Bronchial epithelial cell (primary cell): ENCODE measurements around the gene MCAM. TPM values are rescaled to one million over a fixed set of nuclear protein-coding genes. Genes with fewer than 3 reads are reported as not detected.
A peak's percentile ranks its signal among the peaks of the same experiment; 100 is the strongest.

ENCODE experiments used
- DNase-seq: peaks from one replicate; pipeline ENCODE4 v3.0.0-alpha.2; 2010; ENCODE audit warnings: low read depth
- FAIRE-seq: peaks from 2 replicates; lab custom pipeline; 2011; peaks lifted over from hg19 to GRCh38; lab: Jason Lieb, UNC
- H3K27me3 ChIP-seq: 2 replicates; pipeline ENCODE4 v1.5.1; 2011; ENCODE audit warnings: low read length; ENCODE audit not compliant: control insufficient read depth, insufficient read depth
- H3K36me3 ChIP-seq: 2 replicates; pipeline ENCODE4 v1.5.1; 2011; ENCODE audit warnings: low read length; ENCODE audit not compliant: control insufficient read depth, insufficient read depth
- H3K4me3 ChIP-seq: 2 replicates; pipeline ENCODE4 v1.5.1; 2011; ENCODE audit warnings: mild to moderate bottlenecking, low read depth, low read length, control low read depth
- total RNA-seq: library from RNA; depleted of rRNA; stranded (reverse); fragments of >200 nt; gene quantifications from 2 replicates; pipeline ENCODE4 v1.2.1, GENCODE V29; 2014
- TF ChIP-seq, protein P1 (sequence below): IDR thresholded peaks from 2 replicates; pipeline ENCODE4 v1.5.1; 2011; ENCODE audit warnings: mild to moderate bottlenecking, moderate library complexity, low read length, control low read depth, inconsistent platforms; ENCODE audit not compliant: insufficient read depth, severe bottlenecking

MCAM gene
- total RNA-seq, 1 donor from 2014 or later: 36.3 TPM

DNA sequence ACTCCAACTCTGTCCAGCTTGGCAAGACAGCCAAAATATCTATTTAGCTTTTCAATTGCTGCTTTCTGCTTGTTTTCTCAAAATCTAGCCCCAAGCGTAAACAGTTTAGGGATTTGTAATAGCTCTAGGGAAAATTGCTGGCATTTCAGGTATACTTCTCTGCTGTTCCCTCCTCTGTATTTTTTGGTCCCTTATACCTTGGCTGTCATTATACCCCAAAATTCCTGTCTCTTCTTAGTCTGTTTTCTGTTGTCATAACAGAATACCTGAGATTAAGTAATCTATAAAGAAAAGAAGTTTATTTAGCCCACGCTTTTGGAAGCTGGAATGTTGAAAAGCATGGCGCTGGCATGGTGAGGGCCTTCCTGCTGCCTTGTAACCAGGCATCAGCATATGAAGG, 23.5 kb downstream of the MCAM start:
- TF ChIP-seq, protein P1, sequence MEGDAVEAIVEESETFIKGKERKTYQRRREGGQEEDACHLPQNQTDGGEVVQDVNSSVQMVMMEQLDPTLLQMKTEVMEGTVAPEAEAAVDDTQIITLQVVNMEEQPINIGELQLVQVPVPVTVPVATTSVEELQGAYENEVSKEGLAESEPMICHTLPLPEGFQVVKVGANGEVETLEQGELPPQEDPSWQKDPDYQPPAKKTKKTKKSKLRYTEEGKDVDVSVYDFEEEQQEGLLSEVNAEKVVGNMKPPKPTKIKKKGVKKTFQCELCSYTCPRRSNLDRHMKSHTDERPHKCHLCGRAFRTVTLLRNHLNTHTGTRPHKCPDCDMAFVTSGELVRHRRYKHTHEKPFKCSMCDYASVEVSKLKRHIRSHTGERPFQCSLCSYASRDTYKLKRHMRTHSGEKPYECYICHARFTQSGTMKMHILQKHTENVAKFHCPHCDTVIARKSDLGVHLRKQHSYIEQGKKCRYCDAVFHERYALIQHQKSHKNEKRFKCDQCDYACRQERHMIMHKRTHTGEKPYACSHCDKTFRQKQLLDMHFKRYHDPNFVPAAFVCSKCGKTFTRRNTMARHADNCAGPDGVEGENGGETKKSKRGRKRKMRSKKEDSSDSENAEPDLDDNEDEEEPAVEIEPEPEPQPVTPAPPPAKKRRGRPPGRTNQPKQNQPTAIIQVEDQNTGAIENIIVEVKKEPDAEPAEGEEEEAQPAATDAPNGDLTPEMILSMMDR: no peak
- H3K36me3 ChIP-seq: peaks cover 3% of the 10 kb centered on the region
- H3K27me3 ChIP-seq: no peaks in the 10 kb centered on the region
- FAIRE-seq (no peak), DNase-seq (no peak)
- H3K4me3 ChIP-seq: no peak overlapping the region

DNA sequence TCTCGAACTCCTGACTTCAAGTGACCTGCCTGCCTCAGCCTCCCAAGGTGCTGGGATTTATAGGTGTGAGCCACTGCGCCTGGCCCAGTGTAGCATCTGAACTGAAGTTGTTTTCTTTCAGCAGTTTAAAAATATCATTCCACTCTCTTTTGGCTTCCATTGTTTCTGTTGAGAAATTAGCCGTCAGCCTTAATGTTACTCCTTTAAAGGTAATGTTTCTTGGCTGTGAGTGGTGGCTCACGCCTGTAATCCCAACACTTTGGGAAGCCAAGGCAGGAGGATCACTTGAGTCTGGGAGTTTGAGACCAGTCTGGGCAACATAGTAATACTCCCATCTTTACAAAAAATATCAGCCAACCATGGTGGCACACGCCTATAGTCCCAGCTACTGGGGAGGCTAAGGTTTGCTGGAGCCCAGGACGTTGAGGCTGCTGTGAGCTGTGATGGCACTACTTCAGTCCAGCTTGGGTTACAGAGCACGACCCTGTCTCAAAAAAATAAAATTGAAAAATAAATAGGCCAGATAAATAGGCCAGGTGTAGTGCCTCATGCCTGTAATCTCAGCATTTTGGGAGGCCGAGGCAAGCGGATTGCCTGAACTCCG, 25.9 kb downstream of the MCAM start:
- no peak overlapping the region for H3K4me3 ChIP-seq
- peaks cover 4% of the 10 kb centered on the region for H3K36me3 ChIP-seq
- FAIRE-seq (no peak), DNase-seq (no peak)
- TF ChIP-seq, protein P1: no peak
- no peaks in the 10 kb centered on the region for H3K27me3 ChIP-seq

DNA sequence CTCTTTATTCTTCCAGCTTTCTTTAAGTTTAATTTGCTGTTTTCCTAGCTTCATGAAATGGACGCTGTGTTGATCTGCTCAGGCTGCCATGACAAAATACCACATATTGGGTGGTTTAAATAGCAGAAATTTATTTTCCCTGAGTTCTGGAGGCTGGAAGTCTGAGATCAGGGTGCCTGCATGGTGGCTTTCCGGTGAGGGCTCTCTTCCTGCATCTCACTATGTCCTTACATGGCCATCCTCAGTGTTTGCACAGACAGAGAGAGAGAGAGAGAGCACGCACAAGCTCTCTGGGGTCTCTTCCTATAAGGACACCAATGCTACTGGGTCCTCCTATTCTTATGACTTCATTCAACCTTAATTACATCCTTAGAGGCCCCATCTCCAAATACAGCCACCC, 28.7 kb downstream of the MCAM start:
- no peak overlapping the region for H3K4me3 ChIP-seq
- FAIRE-seq (no peak), DNase-seq (no peak)
- peaks cover 9% of the 10 kb centered on the region for H3K36me3 ChIP-seq
- TF ChIP-seq, protein P1: no peak
- no peaks in the 10 kb centered on the region for H3K27me3 ChIP-seq

DNA sequence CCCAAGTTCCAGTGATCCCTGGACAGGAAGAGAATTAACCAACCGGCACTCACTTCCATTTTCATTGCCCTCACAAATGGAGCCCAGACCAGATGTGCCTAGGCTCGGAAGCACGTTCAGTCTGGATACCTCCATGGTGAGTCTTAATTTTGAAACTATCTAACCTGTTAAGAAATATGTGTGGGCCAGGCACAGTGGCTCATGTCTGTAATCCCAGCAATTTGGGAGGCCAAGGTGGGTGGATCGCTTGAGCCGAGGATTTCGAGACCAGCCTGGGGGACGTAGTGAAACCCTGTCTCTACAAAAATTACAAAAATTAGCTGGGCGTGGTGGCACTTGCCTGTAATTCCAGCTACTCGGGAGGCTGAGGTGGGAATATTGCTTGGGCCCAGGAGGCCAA, 31.5 kb downstream of the MCAM start:
- TF ChIP-seq, protein P1: no peak
- Histone ChIP-seq H3K36me3 (peaks cover 9% of the 10 kb centered on the region), H3K4me3 (no peak overlapping the region), H3K27me3 (no peaks in the 10 kb centered on the region)
- DNase-seq (no peak), FAIRE-seq (no peak)

DNA sequence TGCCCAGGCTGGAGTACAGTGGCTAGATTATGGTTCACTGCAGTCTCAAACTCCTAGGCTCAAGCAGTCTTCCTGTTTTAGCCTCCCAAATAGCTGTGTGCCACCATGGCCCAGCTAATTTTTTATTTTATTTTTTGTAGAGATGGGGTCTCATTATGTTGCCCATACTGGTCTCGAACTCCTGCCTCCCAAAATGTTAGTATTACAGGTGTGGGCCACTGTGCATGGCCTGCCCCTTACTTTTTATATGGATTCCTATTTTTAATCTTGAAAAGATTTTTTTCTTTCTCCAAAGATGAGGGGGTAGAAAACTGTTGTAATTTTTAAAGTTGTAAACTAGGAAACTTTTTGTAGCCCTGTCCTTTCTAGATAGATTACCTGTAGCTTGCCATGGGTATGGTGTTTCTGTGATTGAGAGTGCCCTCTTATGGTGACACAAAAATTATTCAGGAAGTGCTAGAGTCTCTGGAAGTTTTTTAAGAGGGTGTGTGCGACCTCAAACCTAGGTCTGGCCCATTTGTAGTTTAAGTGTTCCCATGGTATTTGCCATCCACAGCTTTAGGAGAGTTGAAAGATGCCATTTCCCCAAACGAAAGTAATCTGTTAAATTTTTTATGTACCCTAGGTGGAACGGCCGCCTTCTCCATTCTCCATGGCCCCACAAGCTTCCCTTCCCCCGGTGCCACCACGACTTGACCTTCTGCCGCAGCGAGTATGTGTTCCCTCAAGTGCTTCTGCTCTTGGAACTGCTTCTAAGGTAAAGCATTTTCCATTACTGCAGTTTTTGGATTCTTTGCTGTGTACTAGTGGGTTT, 32.4 kb downstream of the MCAM start:
- TF ChIP-seq, protein P1: peak; percentile 39
- H3K27me3 ChIP-seq: no peaks in the 10 kb centered on the region
- no peak for FAIRE-seq

DNA sequence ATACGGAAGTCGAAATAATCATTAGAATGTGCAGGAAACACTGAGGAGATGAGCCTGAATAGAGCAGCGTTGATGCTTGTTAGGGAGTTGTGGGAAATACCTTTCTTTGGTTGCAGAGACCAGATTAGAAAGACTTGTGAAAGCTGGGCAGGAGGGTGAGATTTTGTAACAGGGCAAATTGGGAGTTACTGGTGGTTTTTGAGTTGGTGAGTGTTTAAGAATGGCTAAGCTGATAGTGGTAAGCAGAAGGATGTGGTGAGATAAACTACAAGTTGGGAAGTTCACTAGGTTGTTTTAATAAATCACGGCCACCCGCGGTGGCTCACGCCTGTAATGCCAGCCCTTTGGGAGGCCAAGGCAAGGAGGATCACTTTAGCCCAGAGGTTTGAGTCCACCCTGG, 34.4 kb downstream of the MCAM start:
- Histone ChIP-seq H3K27me3 (no peaks in the 10 kb centered on the region), H3K4me3 (no peak overlapping the region), H3K36me3 (peaks cover 10% of the 10 kb centered on the region)
- DNase-seq: no peak
- FAIRE-seq: no peak
- TF ChIP-seq, protein P1: no peak

More for the DNA sequence above, 32.4 kb downstream of the MCAM start:
- Histone ChIP-seq H3K4me3 (no peak overlapping the region), H3K36me3 (peaks cover 9% of the 10 kb centered on the region)
- peak; percentile 58 for DNase-seq
